Left ventricle myocardium inferior (tissue), 1 donor: ENCODE results near the gene POLL. TPM values are rescaled to one million over a fixed set of nuclear protein-coding genes. Genes with fewer than 3 reads are reported as not detected.

ENCODE experiments used
- DNase-seq: peaks from one replicate; pipeline ENCODE4 v3.0.0-alpha.2; 2020
- H3K27ac ChIP-seq: fragments of 200-600 bp; replicated peaks from 2 replicates; pipeline ENCODE4 v1.8.0; 2021
- H3K27me3 ChIP-seq: fragments of 200-600 bp; 2 replicates; pipeline ENCODE4 v1.8.0; 2021; ENCODE audit warnings: low read depth
- H3K36me3 ChIP-seq: fragments of 200-600 bp; 2 replicates; pipeline ENCODE4 v1.8.0; 2021
- H3K4me1 ChIP-seq: fragments of 200-600 bp; 2 replicates; pipeline ENCODE4 v1.8.0; 2021
- H3K4me3 ChIP-seq: fragments of 200-600 bp; 2 replicates; pipeline ENCODE4 v1.8.0; 2021; ENCODE audit warnings: mild to moderate bottlenecking, moderate library complexity
- H3K9me3 ChIP-seq: fragments of 200-600 bp; replicated peaks from 2 replicates; pipeline ENCODE4 v1.8.0; 2021
- intact Hi-C: fragments of 100-400 bp; cut with micrococcal nuclease; formaldehyde crosslinking; loops from one replicate; pipeline ENCODE4 v1.11.0; 2022
- total RNA-seq: library from RNA; stranded (reverse); fragmentation: NEBNext Ultra II Directional; extraction: Animal tissue kit (Norgen Biotek cat#: 25700); gene quantifications from one replicate; pipeline ENCODE4 v1.2.1, GENCODE V29; 2021
- TF ChIP-seq, protein P1 (sequence below): fragments of 200-600 bp; IDR thresholded peaks from 2 replicates; pipeline ENCODE4 v1.8.0; 2021; ENCODE audit warnings: antibody characterized with exemption, mild to moderate bottlenecking, borderline replicate concordance
- donor health status: DM: no; HTN: yes; CAD: no; lungs with severe emphysema.

Gene POLL
- total RNA-seq, 1 donor from 2014 or later: 16.7 TPM

DNA sequence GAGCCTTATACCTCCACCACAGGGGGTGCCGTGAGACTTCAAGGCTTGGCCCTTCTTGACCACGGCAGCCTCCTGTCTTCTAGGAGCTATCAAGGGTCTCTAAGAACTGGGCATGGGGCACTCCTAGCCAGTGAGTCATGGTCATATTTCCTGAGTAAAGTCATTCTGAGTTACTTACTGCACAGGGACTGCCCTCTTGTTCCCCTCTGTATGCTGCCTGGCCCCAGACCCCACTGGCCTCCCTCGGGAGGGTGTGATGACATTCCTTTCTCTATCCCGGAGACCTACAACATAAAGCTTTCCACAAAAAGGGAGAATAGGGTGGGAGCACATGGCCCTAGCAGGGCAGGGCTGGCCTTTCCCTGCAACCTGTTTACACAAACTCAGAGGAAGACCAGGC is 21.4 kb upstream of the POLL start:
- Histone ChIP-seq H3K27ac (no peak overlapping the region), H3K9me3 (no peaks in the 10 kb centered on the region), H3K27me3 (no peaks in the 10 kb centered on the region), H3K4me1 (peaks cover 7% of the 10 kb centered on the region), H3K4me3 (no peak overlapping the region), H3K36me3 (peaks cover 47% of the 10 kb centered on the region)
- intact Hi-C loops: no loop called here
- DNase-seq: no peak
- TF ChIP-seq, protein P1, sequence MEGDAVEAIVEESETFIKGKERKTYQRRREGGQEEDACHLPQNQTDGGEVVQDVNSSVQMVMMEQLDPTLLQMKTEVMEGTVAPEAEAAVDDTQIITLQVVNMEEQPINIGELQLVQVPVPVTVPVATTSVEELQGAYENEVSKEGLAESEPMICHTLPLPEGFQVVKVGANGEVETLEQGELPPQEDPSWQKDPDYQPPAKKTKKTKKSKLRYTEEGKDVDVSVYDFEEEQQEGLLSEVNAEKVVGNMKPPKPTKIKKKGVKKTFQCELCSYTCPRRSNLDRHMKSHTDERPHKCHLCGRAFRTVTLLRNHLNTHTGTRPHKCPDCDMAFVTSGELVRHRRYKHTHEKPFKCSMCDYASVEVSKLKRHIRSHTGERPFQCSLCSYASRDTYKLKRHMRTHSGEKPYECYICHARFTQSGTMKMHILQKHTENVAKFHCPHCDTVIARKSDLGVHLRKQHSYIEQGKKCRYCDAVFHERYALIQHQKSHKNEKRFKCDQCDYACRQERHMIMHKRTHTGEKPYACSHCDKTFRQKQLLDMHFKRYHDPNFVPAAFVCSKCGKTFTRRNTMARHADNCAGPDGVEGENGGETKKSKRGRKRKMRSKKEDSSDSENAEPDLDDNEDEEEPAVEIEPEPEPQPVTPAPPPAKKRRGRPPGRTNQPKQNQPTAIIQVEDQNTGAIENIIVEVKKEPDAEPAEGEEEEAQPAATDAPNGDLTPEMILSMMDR: no peak

GRCh38 chr10:101607124-101607523 is 19.1 kb upstream of the POLL start:
- Histone ChIP-seq H3K27ac (no peak overlapping the region), H3K27me3 (no peaks in the 10 kb centered on the region), H3K36me3 (peaks cover 44% of the 10 kb centered on the region), H3K4me1 (peaks cover 13% of the 10 kb centered on the region), H3K4me3 (no peak overlapping the region), H3K9me3 (no peaks in the 10 kb centered on the region)
- intact Hi-C loops: no loop called here
- DNase-seq: no peak
- TF ChIP-seq, protein P1: no peak

DNA sequence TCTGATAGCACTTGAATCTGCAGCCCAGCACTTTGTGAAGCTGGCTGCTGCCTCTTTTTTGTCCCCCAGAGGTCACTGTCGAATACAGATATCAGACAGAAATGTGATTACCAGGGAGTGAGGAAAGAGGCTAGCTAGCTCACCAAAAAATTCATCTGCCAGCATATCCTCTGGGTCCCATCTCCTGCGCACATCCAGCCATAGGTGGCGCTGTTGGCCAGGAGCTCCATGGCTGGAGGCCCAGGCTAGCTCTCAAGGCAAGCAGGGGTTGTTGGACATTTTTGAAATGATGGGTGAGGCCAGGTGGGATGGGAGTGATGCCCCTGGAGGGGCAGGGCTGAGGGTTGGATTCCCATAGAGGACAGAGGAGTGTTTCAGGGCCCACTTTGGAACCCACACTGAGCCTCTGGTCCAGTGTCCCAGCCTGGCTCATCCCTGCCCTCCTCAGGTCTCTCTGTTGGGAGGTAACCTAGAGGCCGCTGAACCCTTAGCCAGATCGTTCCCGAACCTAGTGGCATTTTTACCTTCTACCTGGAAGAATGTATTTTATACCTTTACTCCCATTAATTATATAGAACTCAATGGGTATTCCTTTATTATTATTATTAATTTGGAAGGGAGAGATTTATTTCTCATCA is 14.8 kb upstream of the POLL start:
- intact Hi-C loops: loop anchor here (5.0 kb wide), 1 partner anchor 179 kb away; the partner anchor contains the start of gene NPM3
- H3K4me3 ChIP-seq: no peak overlapping the region
- TF ChIP-seq, protein P1: peak; percentile 91
- no peaks in the 10 kb centered on the region for H3K27me3 ChIP-seq
- peak; percentile 65 for DNase-seq
- H3K4me1 ChIP-seq: peaks cover 16% of the 10 kb centered on the region
- no peak overlapping the region for H3K27ac ChIP-seq
- H3K9me3 ChIP-seq: no peaks in the 10 kb centered on the region
- H3K36me3 ChIP-seq: peaks cover 4% of the 10 kb centered on the region

- Histone ChIP-seq H3K4me1 (peaks cover 16% of the 10 kb centered on the region), H3K9me3 (no peaks in the 10 kb centered on the region), H3K4me3 (no peak overlapping the region), H3K27me3 (no peaks in the 10 kb centered on the region), H3K27ac (no peak overlapping the region), H3K36me3 (peaks cover 4% of the 10 kb centered on the region)
- peak; percentile 51 for DNase-seq
- intact Hi-C loops: loop anchor here (5.0 kb wide), 1 partner anchor 181 kb away; the partner anchor contains the start of gene NPM3
- TF ChIP-seq, protein P1: no peak
These were observed 13.5 kb upstream of the POLL start for GRCh38 chr10:101601541-101601940.

DNA sequence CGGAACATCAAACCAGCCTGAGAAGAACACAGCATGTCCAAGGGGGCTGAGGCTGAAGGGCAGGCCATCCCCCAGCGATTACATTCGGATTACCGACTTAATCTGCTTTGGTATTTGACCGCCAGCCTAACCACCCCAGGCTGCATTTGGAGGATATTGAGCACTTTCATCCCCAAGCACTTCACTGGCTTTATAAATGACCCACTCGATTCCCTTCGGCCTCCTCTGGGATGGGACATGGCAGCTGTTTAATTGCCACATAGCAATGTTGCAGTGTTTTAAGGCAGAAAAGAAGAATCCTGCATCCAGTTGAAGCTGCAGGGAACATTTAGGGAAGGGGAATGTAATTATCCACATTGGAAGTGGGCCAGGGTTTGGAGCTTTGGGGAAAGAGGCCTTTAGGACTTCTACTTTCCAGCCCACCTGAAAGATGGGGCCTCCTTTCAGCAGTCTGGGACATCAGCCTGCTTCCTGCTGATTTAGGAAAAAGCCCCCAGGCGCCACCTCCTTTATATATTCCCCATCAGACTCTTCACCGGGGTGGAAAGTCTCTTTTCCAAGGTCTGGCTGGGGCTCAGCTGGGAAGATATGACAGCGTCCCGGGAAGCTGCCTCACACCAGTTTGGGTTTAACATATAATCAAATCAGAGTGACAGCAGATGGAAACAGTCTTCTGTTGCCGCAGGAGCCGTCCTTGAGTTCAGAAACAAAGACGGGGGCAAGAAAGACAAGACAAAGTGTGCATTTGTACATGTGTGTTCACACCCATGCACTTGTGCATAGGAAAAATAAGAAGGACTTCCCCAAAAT is 9.2 kb upstream of the POLL start:
- DNase-seq: no peak

More for the DNA sequence above, 9.2 kb upstream of the POLL start:
- intact Hi-C loops: no loop called here
- H3K27me3 ChIP-seq: no peaks in the 10 kb centered on the region
- no peaks in the 10 kb centered on the region for H3K36me3 ChIP-seq
- H3K9me3 ChIP-seq: no peaks in the 10 kb centered on the region
- H3K27ac ChIP-seq: no peak overlapping the region
- peaks cover 23% of the 10 kb centered on the region for H3K4me1 ChIP-seq
- no peak overlapping the region for H3K4me3 ChIP-seq
- TF ChIP-seq, protein P1: no peak
